Vagina (tissue), 1 donor: ENCODE data around the gene SLBP. TPM values are rescaled to one million over a fixed set of nuclear protein-coding genes. Genes with fewer than 3 reads are reported as not detected.

ENCODE experiments used
- small RNA-seq: library from RNA; depleted of rRNA; stranded (forward); fragments of <200 nt; gene quantifications from one replicate; pipeline ENCODE3, GENCODE V24; 2016
- total RNA-seq: library from RNA; depleted of rRNA; stranded (reverse); fragments of >200 nt; gene quantifications from one replicate; pipeline ENCODE4 v1.2.3, GENCODE V29; 2016

SLBP gene
- total RNA-seq, 1 donor from 2014 or later: 49.6 TPM

Small RNA genes within 50 kb of the gene (small RNA-seq; reads per million reads assigned to genes)
- not detected for gene RF00019

Other genes with a start within 250 kb of the SLBP start
- gene FAM53A, start 28.0 kb downstream of the SLBP start, total RNA-seq: 13.8 TPM
- 50.6 TPM for gene TMEM129, start 9.0 kb upstream of the SLBP start, total RNA-seq
- gene TACC3, start 9.2 kb upstream of the SLBP start, total RNA-seq: 16.0 TPM
- 96.5 TPM for gene FGFR3, start 81.0 kb upstream of the SLBP start, total RNA-seq
- 67.5 TPM for gene LETM1, start 143.8 kb upstream of the SLBP start, total RNA-seq
- 38.5 TPM for gene NSD2, start 159.1 kb upstream of the SLBP start, total RNA-seq